Suprapubic skin (tissue), 4 donors: ENCODE measurements around the gene TTPAL. TPM values are rescaled to one million over a fixed set of nuclear protein-coding genes. Genes with fewer than 3 reads are reported as not detected.

Experiments used
- DNase-seq, 2 donors: peaks; one replicate each; pipeline ENCODE4 v3.0.0-alpha.2; 2019; ENCODE audit warnings: low spot score in 2 of 2
- H3K27ac ChIP-seq: fragments of 200-600 bp; sonication (generic); one replicate; pipeline ENCODE4 v1.5.1; 2019
- H3K27me3 ChIP-seq: fragments of 200-600 bp; sonication (generic); one replicate; pipeline ENCODE4 v1.5.1; 2019
- H3K36me3 ChIP-seq: fragments of 200-600 bp; sonication (generic); one replicate; pipeline ENCODE4 v1.5.1; 2019
- H3K4me1 ChIP-seq: fragments of 200-600 bp; sonication (generic); one replicate; pipeline ENCODE4 v1.5.1; 2019
- H3K4me3 ChIP-seq: fragments of 200-600 bp; sonication (generic); one replicate; pipeline ENCODE4 v1.5.1; 2019; ENCODE audit warnings: mild to moderate bottlenecking
- H3K9me3 ChIP-seq: fragments of 200-600 bp; sonication (generic); one replicate; pipeline ENCODE4 v1.5.1; 2019
- EP300 ChIP-seq: sonication (generic); formaldehyde crosslinking; IDR thresholded peaks from one replicate; pipeline ENCODE4 v1.6.1; 2017; ENCODE audit warnings: antibody characterized with exemption
- POLR2A ChIP-seq, 2 donors: fragments of 450-650 bp; IDR thresholded peaks; one replicate each; pipeline ENCODE4 v1.6.1; 2017; ENCODE audit warnings: antibody characterized with exemption in 2 of 2, mild to moderate bottlenecking in 2 of 2, moderate library complexity in 2 of 2
- POLR2AphosphoS5 ChIP-seq, 3 donors: sonication (generic); formaldehyde crosslinking; IDR thresholded peaks; one replicate each; pipeline ENCODE4 v1.6.1; 2017; ENCODE audit warnings: antibody characterized with exemption in 3 of 3
- WGBS: methylation state at CpG from one replicate; pipeline ENCODE4 v1.1.5; 2018; 5-methylcytosine and 5-hydroxymethylcytosine counted together
- total RNA-seq, 4 donors: library from RNA; depleted of rRNA; stranded (reverse); fragments of >200 nt; gene quantifications; one replicate each; pipeline ENCODE4 v1.1.0, GENCODE V29; 2016
- TF ChIP-seq, protein P1 (sequence below), 2 donors: fragments of 200-600 bp in 1 of 2; fragments of 450-650 bp in 1 of 2; sonication (generic) in 1 of 2; IDR thresholded peaks; one replicate each; pipeline ENCODE4 v1.5.1; 2016 to 2019; ENCODE audit warnings: antibody characterized with exemption in 2 of 2, mild to moderate bottlenecking in 1 of 2, moderate library complexity in 1 of 2

Gene TTPAL
- total RNA-seq, 4 donors from 2014 or later: 13.6 to 38.5 (median 29.4) TPM

DNA sequence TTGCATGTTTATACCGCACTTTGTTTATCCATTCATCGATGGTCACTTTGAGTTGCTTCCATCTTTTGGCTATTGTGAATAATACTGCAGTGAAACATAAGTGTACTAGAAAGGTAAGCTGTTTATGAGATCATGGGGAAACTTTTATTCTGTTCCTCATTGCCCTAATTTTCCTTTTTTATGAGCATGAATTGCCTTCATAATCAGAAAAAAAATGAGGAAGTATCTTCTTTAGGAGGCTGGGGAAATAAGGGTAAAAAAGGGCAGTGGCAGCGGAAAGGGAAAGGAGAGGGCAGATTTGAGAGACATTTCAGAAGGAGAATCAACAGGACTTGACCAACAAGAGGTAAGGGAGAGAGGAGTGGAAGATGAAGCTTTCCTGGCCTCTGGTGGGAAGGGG, 60.5 kb downstream of the TTPAL start:
- H3K4me3 ChIP-seq: no peak overlapping the region
- H3K27ac ChIP-seq: no peak overlapping the region
- H3K9me3 ChIP-seq: no peaks in the 10 kb centered on the region
- H3K27me3 ChIP-seq: no peaks in the 10 kb centered on the region
- H3K36me3 ChIP-seq: no peaks in the 10 kb centered on the region
- no peak for DNase-seq
- peaks cover 19% of the 10 kb centered on the region for H3K4me1 ChIP-seq
- 90% methylated on average over 3 of the region's 3 CpGs for WGBS
- TF ChIP-seq POLR2A (IDR thresholded peaks at IDR 0.05) (no peak), EP300 (no peak), POLR2AphosphoS5 (IDR thresholded peaks at IDR 0.05) (no peak)
- TF ChIP-seq, protein P1, sequence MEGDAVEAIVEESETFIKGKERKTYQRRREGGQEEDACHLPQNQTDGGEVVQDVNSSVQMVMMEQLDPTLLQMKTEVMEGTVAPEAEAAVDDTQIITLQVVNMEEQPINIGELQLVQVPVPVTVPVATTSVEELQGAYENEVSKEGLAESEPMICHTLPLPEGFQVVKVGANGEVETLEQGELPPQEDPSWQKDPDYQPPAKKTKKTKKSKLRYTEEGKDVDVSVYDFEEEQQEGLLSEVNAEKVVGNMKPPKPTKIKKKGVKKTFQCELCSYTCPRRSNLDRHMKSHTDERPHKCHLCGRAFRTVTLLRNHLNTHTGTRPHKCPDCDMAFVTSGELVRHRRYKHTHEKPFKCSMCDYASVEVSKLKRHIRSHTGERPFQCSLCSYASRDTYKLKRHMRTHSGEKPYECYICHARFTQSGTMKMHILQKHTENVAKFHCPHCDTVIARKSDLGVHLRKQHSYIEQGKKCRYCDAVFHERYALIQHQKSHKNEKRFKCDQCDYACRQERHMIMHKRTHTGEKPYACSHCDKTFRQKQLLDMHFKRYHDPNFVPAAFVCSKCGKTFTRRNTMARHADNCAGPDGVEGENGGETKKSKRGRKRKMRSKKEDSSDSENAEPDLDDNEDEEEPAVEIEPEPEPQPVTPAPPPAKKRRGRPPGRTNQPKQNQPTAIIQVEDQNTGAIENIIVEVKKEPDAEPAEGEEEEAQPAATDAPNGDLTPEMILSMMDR (IDR thresholded peaks at IDR 0.05): no peak

DNA sequence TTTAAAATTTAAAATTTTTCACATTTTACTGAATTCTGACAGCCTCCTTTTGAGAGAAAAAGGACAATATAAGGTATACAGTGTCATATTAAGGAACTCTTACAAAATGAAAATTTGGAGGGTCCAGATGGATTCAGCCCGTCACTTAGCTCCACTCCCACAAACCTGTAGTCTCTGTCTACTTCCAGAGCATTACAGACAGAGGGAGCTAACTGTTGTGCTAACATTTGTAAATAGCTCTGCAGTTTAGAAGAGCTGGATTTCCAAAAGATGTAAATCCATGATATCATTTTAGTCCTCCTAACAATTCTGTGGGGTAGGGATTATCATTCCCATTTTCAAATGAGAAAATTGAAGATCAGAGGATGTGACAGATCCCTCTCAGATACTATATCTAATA, 62.3 kb downstream of the TTPAL start:
- Histone ChIP-seq H3K27ac (no peak overlapping the region), H3K4me3 (no peak overlapping the region), H3K27me3 (no peaks in the 10 kb centered on the region), H3K36me3 (no peaks in the 10 kb centered on the region), H3K9me3 (no peaks in the 10 kb centered on the region), H3K4me1 (peaks cover 4% of the 10 kb centered on the region)
- 74% methylated on average over 1 of the region's 1 CpG for WGBS
- TF ChIP-seq, protein P1 (IDR thresholded peaks at IDR 0.05): no peak
- TF ChIP-seq EP300: no peak
- no peak for TF ChIP-seq POLR2A (IDR thresholded peaks at IDR 0.05)
- TF ChIP-seq POLR2AphosphoS5 (IDR thresholded peaks at IDR 0.05): no peak
- no peak for DNase-seq

DNA sequence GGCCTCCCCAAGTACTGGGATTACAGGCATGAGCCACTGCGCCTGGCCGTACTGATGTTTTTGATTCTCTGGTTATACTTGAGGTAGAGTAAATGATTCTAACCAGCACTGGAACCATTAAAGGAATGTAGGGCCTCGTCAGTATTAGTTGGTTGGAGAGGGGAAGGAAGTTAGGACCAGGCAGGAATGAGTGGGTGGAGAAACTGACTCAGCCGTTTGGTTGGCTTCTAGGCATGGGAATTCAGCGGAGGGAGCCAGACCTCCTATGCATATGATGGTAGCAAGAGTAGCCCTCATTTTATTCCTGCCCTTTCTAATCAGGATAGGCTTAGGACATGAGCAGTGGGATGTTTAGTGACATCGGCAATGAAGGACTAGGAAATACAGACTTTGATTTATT, 65.2 kb downstream of the TTPAL start:
- WGBS: 60% methylated on average over 6 of the region's 6 CpGs
- H3K4me1 ChIP-seq: no peaks in the 10 kb centered on the region
- H3K9me3 ChIP-seq: no peaks in the 10 kb centered on the region
- DNase-seq: no peak
- TF ChIP-seq POLR2A (IDR thresholded peaks at IDR 0.05) (no peak), POLR2AphosphoS5 (IDR thresholded peaks at IDR 0.05) (no peak), EP300 (no peak)
- TF ChIP-seq, protein P1 (IDR thresholded peaks at IDR 0.05): no peak
- H3K27ac ChIP-seq: no peak overlapping the region
- no peak overlapping the region for H3K4me3 ChIP-seq
- H3K27me3 ChIP-seq: no peaks in the 10 kb centered on the region
- H3K36me3 ChIP-seq: no peaks in the 10 kb centered on the region

DNA sequence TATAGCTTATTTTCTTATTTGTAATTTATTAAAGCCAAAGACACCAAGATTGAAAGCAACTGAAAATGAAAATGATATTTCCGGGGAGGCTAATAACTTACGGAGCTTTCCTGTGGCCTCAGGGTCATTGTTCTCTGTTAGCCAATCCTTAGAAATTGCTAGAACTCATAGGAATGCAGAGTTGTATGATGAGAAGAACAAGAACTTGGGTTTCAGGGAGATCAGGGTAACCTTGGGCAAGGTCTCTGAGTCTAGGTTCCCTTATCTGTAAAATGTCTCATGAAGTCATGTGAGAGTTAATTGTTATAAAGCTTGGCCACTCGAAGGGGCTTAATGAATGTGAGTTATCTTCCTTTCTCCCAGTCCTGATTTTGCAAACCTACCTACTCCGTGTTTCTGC, 66.3 kb downstream of the TTPAL start:
- Histone ChIP-seq H3K27me3 (no peaks in the 10 kb centered on the region), H3K4me3 (no peak overlapping the region), H3K4me1 (no peaks in the 10 kb centered on the region), H3K27ac (no peak overlapping the region), H3K36me3 (no peaks in the 10 kb centered on the region), H3K9me3 (no peaks in the 10 kb centered on the region)
- TF ChIP-seq EP300 (no peak), POLR2A (IDR thresholded peaks at IDR 0.05) (no peak), POLR2AphosphoS5 (IDR thresholded peaks at IDR 0.05) (no peak)
- TF ChIP-seq, protein P1 (IDR thresholded peaks at IDR 0.05): no peak
- DNase-seq: no peak
- 74% methylated on average over 4 of the region's 4 CpGs for WGBS

DNA sequence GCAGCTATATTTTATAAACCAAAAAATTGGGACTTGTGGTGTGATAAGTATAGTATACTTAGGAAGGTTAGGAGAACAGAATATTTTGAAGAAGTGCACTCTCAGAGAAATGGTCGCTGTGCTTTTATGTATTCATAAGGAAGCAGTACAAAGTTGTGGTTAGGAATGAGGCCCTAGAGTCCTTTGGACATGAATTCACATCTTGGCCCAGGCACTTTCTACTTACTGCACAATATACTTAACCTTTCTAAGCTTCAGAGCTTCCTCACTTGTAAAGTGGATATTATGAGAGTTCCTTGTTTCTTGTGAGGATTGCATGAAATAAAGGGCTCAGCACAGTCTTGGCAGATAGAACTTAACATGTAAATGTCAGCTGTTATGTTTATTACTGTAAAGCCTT, 67.2 kb downstream of the TTPAL start:
- no peak overlapping the region for H3K27ac ChIP-seq
- H3K4me3 ChIP-seq: no peak overlapping the region
- peaks cover 2% of the 10 kb centered on the region for H3K4me1 ChIP-seq
- no peaks in the 10 kb centered on the region for H3K27me3 ChIP-seq
- DNase-seq: no peak
- no peaks in the 10 kb centered on the region for H3K36me3 ChIP-seq
- no peak for TF ChIP-seq EP300
- 59% methylated on average over 1 of the region's 1 CpG for WGBS
- H3K9me3 ChIP-seq: no peaks in the 10 kb centered on the region

DNA sequence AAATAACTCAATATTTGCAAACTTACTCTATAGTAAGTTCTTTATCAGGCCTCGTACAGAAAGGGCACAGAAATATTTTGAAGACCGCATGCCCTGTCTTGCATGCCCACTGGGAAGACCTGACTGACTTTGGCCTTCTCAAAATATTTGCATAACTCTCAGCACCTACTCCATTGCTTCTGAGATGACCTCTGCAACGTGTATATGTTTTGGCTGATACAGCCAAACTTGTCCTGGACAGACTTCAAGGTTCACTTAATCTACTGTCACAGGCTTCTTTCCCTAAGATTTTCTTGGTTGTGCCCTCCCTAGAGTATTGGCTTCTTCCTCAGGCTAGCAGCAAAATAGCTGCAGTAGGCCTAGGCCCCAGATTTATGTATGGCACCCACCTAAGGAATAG, 67.7 kb downstream of the TTPAL start:
- H3K4me1 ChIP-seq: peaks cover 7% of the 10 kb centered on the region
- DNase-seq: no peak
- no peaks in the 10 kb centered on the region for H3K27me3 ChIP-seq
- H3K4me3 ChIP-seq: no peak overlapping the region
- no peaks in the 10 kb centered on the region for H3K36me3 ChIP-seq
- TF ChIP-seq POLR2AphosphoS5 (IDR thresholded peaks at IDR 0.05): no peak
- TF ChIP-seq, protein P1 (IDR thresholded peaks at IDR 0.05): no peak
- TF ChIP-seq EP300: no peak
- no peak for TF ChIP-seq POLR2A (IDR thresholded peaks at IDR 0.05)
- 74% methylated on average over 3 of the region's 3 CpGs for WGBS
- no peaks in the 10 kb centered on the region for H3K9me3 ChIP-seq
- H3K27ac ChIP-seq: no peak overlapping the region
